T-helper 22 cell (primary cell): ENCODE results near the gene FRZB.
"Not testable (repeated sequence)": the region's sequence is repeated elsewhere in the genome, so short reads cannot be mapped to it uniquely, and the experiment has no call there.

ENCODE experiments used
- DNase-seq: peaks from one replicate; pipeline ENCODE4 v3.0.0-alpha.2; 2020; ENCODE audit warnings: low read depth

The FRZB gene, protein sequence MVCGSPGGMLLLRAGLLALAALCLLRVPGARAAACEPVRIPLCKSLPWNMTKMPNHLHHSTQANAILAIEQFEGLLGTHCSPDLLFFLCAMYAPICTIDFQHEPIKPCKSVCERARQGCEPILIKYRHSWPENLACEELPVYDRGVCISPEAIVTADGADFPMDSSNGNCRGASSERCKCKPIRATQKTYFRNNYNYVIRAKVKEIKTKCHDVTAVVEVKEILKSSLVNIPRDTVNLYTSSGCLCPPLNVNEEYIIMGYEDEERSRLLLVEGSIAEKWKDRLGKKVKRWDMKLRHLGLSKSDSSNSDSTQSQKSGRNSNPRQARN

DNA sequence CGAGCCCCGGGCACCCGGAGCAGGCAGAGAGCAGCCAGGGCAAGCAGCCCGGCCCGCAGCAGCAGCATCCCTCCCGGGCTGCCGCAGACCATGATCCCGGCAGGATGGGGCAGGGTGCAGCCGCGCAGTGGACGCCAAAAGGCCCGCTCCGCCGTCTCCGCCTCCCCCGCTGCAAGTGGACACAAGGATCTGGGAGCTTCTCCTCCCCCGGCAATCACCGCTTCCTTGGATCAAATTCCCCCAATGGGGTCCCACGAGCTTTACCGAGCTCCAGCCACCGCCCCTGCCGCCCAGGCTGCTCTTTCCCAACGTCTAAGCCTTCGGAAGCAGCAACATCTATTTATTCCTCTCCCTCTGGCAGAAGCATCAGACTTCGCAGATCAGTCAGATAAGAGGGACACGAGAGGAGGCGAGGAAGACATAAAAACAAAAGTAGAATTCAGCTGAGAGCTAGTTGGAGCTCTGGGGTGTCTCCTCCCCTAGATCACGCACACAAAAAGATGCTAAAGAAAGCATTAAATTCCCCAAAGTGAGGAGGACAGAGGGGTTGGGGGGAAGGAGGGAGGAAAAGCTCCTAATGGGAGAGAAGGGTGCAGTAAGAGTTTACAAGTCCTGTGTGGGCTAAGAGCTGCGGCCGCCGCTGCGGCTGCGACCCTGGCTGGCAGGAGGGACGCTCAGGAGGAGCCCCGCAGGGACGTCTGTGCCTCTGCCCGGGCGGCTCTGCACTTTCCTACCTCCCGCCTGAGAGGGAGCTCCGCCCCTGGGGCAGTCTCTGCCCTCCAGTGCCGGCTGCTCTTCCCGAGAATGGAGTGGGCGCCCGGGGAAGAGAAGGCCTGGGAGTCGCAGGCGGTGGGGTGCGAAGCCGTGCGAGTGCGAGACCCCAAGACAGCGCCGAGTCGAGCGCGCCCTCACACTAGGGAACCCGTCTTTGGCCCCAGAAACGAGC lies at the start of gene FRZB:
Gene FRZB, minus strand, starts transcription at position 177 of the 946 bp plus-strand sequence. Its CDS starts 85 bp downstream, at position 92.
- no peak for DNase-seq

DNA sequence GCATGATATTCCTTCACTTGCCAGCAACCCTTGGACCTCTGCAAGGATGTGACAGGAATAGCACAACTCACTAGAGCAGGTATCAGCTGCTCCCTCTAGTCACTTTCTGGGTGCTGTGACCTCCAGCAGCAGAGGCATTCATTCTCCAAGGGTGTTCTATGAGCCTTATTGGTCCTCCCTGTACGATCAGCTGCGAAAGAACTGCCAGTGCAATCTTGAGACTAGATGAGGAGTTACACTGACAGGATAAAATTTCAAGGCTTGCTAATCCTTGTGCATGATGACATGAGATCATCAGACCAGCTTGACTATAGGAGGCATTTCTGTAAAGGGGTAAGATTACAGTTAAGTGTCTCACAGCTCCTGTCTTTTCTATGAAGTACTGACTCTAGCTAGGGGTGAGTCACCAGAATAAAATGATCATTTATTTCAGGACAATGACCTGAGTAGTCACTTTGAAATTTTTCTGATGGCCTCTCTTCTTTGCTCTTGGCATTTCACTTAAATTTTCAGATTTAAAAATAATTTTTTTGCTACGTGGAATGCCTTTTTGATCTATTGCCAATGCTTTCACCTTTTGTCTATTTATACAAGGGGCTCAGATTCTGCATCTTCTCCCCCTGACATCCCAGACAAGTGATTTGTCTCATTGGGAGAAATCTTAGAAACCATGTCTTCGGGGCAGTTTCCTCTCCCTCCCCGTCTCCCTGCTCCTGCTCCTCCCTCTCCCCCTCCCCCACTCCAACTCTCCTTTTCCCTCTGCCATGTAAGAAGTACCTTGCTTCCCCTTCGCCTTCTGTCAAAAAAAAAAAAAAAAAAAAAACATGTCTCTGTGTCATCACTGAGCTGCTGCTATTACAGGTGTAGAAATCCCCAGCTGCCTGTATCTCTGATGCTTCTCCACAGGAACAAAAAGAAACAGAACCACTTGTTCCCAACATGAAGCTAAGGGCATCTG lies 49.2 kb upstream of the FRZB start:
- DNase-seq = no peak

DNA sequence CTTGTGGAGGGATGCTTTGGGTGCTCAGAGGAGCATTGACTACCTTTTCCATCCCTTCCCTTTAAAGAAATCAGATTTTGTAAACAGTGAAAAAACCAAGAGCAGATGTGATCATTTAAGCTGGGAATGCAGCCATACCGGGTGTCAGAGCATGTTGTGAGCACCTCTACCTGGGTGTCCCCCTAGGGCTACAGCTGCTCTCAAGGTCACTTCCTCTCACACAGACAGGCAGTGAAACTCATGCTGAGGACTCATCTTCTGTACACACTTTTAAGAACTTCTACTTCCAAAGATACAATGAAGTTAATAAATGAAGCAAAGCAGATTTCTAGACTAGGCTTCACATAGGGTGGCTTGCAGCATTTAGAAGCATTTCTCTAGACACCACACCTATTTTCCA lies 48.4 kb upstream of the FRZB start:
- DNase-seq = no peak

DNA sequence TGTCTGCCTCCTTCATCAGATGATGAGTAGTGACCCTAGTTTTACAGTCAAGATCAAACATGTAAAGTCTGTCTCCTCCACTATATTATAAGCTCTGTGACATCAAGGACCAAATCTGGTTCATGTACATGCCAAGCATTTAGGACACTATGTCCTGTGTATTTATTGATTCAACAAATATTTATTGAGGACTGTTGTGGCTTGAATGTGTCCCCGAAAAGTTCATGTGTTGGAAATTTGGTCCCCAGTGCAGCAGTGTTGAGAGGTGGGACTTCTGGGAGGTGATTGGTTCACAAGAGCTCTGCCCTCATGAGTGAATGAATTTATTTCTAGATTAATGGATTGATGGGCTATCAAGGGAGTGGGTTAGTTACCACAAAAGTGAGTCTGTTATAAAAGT lies 46.6 kb upstream of the FRZB start:
- no peak for DNase-seq

DNA sequence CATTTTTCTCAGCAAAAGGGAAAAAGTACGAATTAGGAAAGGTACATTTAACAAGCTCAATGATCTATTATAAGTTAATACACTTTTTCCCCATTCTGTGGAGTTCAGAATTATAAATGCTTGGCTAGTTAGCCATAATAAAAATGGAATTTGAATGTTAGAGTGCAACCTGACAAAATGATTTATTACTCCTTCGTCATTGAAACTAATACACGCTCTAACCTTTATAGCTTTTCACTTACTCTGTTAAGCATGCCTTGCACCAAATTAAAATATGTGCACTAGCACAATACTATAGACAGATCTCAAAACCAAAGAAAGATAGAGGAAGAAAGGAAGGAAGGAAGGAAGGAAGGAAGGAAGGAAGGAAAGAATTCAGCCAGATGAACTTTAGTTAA lies 46.1 kb upstream of the FRZB start:
- DNase-seq = no peak

DNA sequence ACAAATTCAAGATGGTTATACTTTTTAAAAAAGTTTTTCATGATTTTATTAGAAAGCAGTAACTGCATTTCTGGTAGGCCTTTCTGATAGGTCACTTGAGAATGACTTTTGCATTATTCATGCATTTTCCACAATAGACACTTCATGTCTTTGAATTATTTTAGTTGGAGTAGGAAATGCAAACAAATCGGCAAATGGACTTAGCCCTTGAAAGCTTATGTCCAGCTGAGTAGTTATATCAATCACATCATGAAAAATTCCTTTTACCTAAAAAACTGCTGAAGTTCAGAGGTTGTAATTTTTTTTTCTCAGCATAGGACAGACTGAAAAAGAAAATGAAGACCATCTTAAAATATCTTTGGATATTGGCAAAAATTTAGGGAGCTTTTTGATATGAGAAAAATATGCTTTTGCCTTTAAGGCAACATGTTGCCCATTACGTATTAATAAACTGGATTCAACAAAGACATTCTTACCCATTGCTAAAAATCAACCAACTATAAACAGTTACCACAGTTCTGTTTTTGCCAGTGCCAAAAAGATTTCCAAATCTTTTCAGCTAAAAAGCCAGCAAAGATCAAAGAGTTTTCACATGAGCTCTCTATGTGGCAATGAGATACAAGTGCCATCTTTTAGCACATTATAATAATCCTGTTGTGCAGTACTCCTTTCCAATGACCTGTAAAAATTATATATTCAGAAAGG lies 45.5 kb upstream of the FRZB start:
- no peak for DNase-seq

DNA sequence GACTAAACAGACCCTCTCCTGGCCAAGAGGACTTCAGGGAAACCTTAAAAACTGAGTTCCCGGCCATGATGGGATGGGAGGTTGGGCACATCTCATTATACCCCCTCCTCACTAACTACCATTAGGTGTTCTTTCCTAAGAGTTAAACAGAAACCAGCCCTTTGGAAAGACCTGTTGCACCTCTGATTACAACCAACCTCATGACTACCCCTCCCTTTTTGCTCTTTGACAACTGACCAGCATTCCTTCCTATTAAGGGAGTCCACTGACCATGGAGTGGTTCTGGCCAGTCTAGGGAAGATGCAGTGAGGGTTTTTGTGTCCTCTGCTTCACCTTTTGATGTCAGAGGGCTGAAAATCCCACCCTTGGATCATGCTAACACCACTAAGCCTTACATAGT lies 44.5 kb upstream of the FRZB start:
- no peak for DNase-seq

DNA sequence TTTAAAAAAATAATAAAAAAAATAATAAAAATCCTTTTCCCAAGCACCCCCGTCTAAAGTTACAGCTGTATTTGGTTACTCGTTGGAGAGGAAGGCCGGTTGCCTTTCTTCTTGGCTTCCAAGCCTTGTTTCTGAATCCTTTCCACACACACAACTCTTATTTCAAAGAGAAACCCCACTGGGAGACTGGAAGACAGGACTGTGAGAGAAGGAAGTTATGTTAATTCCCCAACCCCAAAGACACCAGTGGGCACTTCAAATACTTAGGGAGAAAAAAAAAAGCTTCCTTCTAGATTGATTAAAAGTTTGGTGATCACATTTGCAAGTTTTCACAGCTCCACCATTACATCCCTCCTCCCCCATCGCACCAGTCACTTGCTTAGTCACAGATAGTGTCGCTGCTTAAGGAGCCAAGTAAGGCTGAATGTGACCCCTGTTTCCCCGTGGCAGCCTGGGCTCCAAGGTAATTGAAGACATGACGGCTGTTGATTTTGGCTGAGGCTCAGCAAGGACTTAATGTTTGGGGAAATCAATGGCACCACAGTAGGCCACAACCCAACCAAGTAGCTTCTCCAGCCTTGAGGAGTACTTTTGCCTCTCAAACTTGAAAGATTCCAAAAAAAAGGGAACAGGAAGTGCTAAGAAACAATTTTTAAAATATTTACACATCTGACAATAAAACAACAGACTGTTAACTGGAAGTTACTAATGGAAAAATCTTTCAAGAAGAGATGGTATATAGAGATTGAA lies 40.8 kb upstream of the FRZB start:
- DNase-seq = no peak

DNA sequence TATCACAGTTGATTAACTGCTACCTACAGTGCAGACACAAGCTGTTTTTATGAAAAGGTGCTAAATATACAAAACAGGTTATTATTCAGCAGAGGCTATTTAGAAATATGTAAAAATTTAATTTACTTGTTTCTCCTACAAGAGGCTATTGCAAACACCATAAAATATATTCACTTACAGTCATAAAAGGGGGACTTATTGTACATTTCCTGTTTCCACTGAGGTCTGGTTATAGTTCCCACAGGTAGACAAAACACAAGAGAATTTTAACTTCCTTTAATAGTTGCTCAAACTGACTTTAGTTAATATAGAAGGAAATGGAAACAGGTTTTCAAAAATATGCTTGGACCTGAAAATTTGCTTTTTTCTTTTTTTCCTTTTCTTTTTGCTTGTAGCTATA lies 40.0 kb upstream of the FRZB start:
- no peak for DNase-seq

DNA sequence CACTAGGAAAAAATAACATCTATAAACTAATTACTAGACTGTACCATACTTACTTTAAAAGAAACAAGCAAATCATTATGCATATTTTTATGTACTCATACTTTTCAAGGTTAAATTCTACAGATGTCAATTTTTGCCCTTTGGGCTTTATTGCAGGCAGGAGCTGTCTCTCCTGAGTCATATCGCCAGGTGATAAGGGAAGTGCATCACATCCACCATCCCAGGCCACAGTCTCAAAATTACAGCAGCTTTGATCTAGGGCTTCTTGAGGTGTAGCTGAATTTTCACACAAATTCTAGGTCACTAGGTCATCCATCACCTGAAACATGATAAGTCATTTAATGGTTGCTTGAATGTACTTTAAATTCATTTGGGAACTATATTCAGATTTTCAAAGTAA lies 38.4 kb upstream of the FRZB start:
- no peak for DNase-seq

DNA sequence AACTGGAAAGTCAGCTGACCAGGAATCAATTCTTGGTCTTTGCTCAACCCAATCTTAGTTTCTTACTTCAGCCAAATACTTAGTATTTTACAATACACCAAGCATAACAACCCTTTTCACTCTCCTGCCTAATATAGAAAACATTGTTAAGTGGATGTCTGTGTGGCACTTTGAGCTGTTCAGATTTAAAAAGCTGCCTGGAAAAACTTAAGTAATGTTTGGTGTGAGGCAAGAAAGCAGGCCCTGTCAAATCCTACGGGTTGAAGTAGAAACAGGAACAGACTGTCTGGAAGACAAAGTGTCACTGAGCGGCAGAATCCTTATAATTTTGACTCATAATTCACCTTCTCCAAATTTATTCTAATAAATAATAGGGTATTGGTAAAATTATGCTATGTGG lies 37.1 kb upstream of the FRZB start:
- no peak for DNase-seq

DNA sequence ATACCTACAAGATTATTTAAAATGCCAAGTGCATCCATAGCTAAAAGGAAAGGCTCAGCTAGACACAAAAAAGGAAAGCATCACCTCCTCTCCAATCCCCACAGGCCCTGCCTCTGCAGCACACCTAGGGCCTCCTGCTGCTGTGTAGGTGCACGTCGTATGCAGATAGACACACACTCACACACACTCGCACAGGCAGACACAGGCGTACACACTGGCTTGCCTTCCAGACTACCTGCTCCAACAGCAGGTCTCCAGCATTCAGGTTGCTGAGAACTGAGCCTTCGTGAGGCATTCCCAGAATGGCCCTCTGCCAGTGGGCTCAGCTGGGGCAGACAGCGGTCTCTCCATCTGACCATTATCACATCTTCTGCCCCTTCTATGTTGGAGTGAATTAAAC lies 35.3 kb upstream of the FRZB start:
- no peak for DNase-seq

DNA sequence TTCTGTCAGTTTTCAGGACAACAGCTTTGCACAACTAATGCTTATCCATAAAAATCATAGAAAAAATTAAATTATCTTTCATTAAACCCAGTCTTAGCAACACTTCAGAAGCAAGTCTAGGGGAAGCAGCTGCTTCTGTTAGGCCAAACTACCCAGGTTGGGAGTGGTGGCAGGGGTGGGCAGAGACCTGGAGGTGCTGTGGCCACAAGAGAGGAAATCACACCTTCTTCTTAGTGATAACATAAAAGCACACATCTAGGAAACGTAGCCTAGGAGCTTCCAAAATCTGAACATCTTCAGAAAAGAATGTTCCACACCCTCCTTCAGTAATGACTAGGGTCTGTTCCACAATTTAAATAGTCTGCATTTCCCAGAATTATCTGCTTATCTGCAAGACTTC lies 32.3 kb upstream of the FRZB start:
- DNase-seq = no peak

DNA sequence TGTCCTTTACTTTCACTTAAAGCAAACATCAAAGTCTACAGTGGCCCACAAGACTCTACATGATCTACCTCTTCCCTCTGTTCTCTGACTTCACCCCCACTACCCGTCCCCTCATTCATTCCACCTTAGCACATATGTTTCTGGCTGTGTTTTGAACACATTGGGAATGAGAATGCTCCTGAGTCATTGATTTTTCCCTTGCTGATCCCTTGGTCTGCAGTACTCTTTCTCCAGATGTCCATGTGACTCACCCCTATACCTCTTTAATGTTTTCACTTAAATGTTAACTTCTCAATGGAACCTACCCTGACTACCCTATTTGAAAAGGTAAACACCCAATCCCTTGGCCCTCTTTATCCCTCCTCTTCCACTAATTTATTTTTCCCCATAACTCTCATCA lies 30.7 kb upstream of the FRZB start:
- no peak for DNase-seq

DNA sequence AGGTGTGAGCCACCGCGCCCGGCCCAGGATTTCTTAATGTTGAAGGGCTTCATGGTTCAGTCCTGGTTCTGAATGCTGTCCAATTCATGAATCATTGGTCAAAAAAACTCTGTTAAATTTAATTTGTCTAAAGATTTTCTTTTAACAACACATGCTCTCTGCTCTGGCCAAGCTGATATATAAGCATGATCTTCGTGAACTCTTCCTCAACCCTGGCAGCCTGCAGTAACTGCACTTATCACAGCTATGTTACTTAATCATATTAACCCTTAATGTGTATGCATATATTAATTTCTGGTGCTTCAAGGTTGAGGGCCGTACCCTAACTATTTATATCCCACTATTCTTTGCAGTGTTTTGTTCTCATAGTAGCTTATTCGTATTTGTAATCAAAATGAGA lies 29.4 kb upstream of the FRZB start:
- no peak for DNase-seq

DNA sequence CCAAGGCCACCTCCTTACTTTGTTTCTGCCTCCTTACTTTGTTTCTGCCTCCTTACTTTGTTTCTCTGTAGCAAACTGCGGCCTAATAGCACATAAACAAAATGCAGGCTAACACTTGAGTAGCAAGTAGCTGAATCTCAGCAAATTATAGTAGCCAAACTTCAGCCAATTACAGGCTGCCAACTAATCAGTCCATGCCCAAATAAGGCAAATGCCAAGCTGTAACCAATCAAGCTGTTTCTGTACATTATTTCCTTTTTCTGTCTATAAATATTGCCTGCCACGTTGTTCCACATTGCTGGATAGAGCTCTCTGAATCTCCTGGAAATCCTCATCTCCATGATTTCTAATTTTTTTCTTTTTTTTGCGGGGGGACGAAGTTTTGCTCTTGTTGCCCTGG lies 28.7 kb upstream of the FRZB start:
- DNase-seq = no peak

DNA sequence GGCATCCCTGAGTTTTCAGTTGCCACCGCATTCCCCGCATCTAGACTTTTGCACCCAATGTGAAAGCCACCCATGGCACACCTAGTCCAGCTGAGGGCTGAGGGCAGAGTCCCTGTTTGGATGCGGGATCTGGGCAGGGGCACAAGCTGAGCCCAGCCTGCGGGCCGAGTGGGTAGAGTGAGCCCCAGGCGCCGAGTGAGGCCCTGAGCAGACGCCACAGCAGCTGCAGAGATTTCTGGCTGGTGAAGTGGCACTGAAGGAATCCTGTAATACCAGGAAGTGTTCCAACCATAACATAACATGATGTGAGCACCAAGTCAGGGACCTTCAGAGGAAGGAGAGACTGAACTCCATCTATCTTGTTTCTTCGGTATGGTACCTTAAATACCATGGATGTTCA lies 27.7 kb upstream of the FRZB start:
- DNase-seq = no peak

DNA sequence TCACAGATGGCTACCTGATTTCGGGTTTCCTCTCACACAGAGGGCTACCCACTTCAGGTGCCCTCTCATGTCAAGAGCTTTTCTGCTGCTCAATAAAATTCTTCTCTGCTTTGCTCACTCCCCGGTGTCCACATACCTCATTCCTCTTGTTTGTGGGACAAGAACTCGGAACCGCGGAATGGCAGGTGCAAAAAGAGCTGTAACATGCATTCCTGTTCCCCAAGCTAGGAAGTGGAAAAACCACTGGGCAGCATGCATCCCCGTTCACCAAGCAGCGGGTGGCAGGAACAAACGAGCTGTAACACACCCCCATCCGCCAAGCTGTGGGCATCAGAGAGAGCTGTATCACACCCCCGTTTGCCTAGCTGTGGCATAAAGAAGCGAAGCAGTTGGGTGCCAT lies 27.2 kb upstream of the FRZB start:
- no peak for DNase-seq

DNA sequence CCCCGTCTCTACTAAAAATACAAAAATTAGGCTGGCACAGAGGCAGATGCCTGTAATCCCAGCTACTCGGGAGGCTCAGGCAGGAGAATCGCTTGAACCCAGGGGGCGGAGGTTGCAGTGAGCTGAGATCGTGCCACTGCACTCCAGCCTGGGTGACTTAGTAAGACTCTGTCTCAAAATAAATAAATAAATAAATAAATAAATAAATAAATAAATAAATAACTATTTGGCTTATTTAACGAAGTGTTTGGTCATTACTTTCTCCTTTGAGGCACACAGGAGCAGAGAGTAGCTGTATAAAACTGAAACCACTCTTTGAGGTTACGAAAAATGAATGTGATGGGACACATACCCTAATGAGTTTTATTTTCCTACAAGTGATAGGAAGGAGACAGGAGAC lies 26.6 kb upstream of the FRZB start:
- DNase-seq = not testable (repeated sequence)

DNA sequence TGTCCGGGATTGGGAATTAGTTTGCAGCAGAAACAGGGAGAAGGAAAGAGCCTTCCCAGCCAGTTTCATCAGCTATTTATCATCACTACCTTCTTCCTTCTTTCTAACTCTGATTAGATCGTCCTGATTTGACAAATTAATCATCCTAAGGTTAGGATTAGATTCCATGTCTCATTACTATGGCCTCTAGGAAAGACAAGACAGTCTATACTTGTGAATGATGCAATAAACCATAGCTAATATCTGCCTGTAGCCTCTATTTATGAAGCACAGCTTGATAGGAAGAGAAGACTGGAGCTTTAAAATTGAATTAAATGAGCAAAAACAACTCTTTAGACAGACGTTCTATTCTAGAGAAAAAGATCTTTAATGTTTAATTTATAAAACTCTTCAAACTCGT lies 25.2 kb upstream of the FRZB start:
- DNase-seq = no peak
